Measurements from ENCODE around the gene SLC27A2.

The SLC27A2 gene

GRCh38 chr15:50210462-50211157 lies 28.6 kb downstream of the SLC27A2 start:
- Histone ChIP-seq H2AFZ (ENCODE audit: low read length) (no peak overlapping the region), H3K4ac (ENCODE audit: low read length) (no peak overlapping the region), H3K18ac (ENCODE audit: low read length) (peak overlapping the region; percentile 49), H2BK15ac (ENCODE audit: low read length) (no peak overlapping the region), H3K36me3 (replicated peaks in 1 of 2; ENCODE audit: control insufficient read depth in 2 of 2, insufficient read depth in 2 of 2, low read length in 2 of 2) (no peaks in the 10 kb centered on the region), H3K23ac (ENCODE audit: low read depth, low read length, poor library complexity) (no peak overlapping the region), H2BK5ac (ENCODE audit: low read length) (no peak overlapping the region), H3K9ac (ENCODE audit: low read depth, low read length, poor library complexity) (no peak overlapping the region), H3K27me3 (ENCODE audit: control insufficient read depth in 3 of 3, insufficient read depth in 3 of 3, low read depth in 1 of 3, low read length in 3 of 3) (peaks cover 0 to 4% (median 0%) of the 10 kb centered on the region in 3 experiments), H2BK120ac (ENCODE audit: low read depth, low read length) (no peak overlapping the region), H3K4me3 (ENCODE audit: low read length in 2 of 2) (no peak overlapping the region), H2BK12ac (ENCODE audit: low read length) (no peak overlapping the region), H3K4me2 (ENCODE audit: insufficient read depth, low read length, poor library complexity, severe bottlenecking) (no peak overlapping the region), H4K91ac (ENCODE audit: low read depth, low read length, poor library complexity) (no peak overlapping the region), H3K9me3 (replicated peaks in 1 of 2; ENCODE audit: control insufficient read depth in 2 of 2, insufficient read depth in 1 of 2, low read depth in 1 of 2, low read length in 2 of 2) (no peaks in the 10 kb centered on the region), H3K27ac (replicated peaks; ENCODE audit: low read length) (no peak overlapping the region), H3K14ac (ENCODE audit: low read length) (no peak overlapping the region), H3K4me1 (ENCODE audit: control insufficient read depth in 2 of 2, insufficient read depth in 1 of 2, low read depth in 1 of 2, low read length in 2 of 2) (peaks cover 0 to 6% of the 10 kb centered on the region in 2 donors), H3K79me1 (ENCODE audit: low read depth, low read length) (no peaks in the 10 kb centered on the region), H4K8ac (ENCODE audit: low read depth, low read length) (no peak overlapping the region), H2AK5ac (ENCODE audit: low read depth, low read length) (no peak overlapping the region)
- no peak for DNase-seq (ENCODE audit: low spot score)
- WGBS, 2 donors (ENCODE audit: extremely low coverage in 2 of 2, insufficient read length in 2 of 2, insufficient replicate concordance in 1 of 2) = no CpG with 5 or more reads among the region's 8 CpGs

GRCh38 chr15:50218291-50218690 lies 36.3 kb downstream of the SLC27A2 start:
- no peak overlapping the region for H2BK120ac ChIP-seq (ENCODE audit: low read depth, low read length)
- no peak overlapping the region for H3K27ac ChIP-seq (replicated peaks; ENCODE audit: low read length)
- no peak overlapping the region for H2BK5ac ChIP-seq (ENCODE audit: low read length)
- no peak overlapping the region for H3K4me2 ChIP-seq (ENCODE audit: insufficient read depth, low read length, poor library complexity, severe bottlenecking)
- no peak overlapping the region for H2BK15ac ChIP-seq (ENCODE audit: low read length)
- no CpG with 5 or more reads among the region's 1 CpG for WGBS, 2 donors (ENCODE audit: extremely low coverage in 2 of 2, insufficient read length in 2 of 2, insufficient replicate concordance in 1 of 2)
- H3K4ac ChIP-seq (ENCODE audit: low read length) = no peak overlapping the region
- H3K36me3 ChIP-seq (replicated peaks in 1 of 2; ENCODE audit: control insufficient read depth in 2 of 2, insufficient read depth in 2 of 2, low read length in 2 of 2) = no peaks in the 10 kb centered on the region
- no peaks in the 10 kb centered on the region for H3K79me1 ChIP-seq (ENCODE audit: low read depth, low read length)
- no peak for DNase-seq (ENCODE audit: low spot score)
- H4K91ac ChIP-seq (ENCODE audit: low read depth, low read length, poor library complexity) = no peak overlapping the region
- H3K4me3 ChIP-seq (ENCODE audit: low read length in 2 of 2) = no peak overlapping the region
- no peak overlapping the region for H3K23ac ChIP-seq (ENCODE audit: low read depth, low read length, poor library complexity)
- no peak overlapping the region for H2BK12ac ChIP-seq (ENCODE audit: low read length)
- H3K9me3 ChIP-seq (replicated peaks in 1 of 2; ENCODE audit: control insufficient read depth in 2 of 2, insufficient read depth in 1 of 2, low read depth in 1 of 2, low read length in 2 of 2) = no peaks in the 10 kb centered on the region
- H3K4me1 ChIP-seq (ENCODE audit: control insufficient read depth in 2 of 2, insufficient read depth in 1 of 2, low read depth in 1 of 2, low read length in 2 of 2) = peaks cover 2% of the 10 kb centered on the region in 2 donors
- H3K27me3 ChIP-seq (ENCODE audit: control insufficient read depth in 3 of 3, insufficient read depth in 3 of 3, low read depth in 1 of 3, low read length in 3 of 3) = no peaks in the 10 kb centered on the region
- H2AFZ ChIP-seq (ENCODE audit: low read length) = peak overlapping the region; percentile 69
- H4K8ac ChIP-seq (ENCODE audit: low read depth, low read length) = no peak overlapping the region
- no peak overlapping the region for H2AK5ac ChIP-seq (ENCODE audit: low read depth, low read length)
- H3K9ac ChIP-seq (ENCODE audit: low read depth, low read length, poor library complexity) = no peak overlapping the region
- no peak overlapping the region for H3K14ac ChIP-seq (ENCODE audit: low read length)
- no peak overlapping the region for H3K18ac ChIP-seq (ENCODE audit: low read length)

- Histone ChIP-seq H3K79me1 (ENCODE audit: low read depth, low read length) (no peaks in the 10 kb centered on the region), H3K27ac (replicated peaks; ENCODE audit: low read length) (no peak overlapping the region), H2AK5ac (ENCODE audit: low read depth, low read length) (no peak overlapping the region), H3K9me3 (replicated peaks in 1 of 2; ENCODE audit: control insufficient read depth in 2 of 2, insufficient read depth in 1 of 2, low read depth in 1 of 2, low read length in 2 of 2) (no peaks in the 10 kb centered on the region), H2AFZ (ENCODE audit: low read length) (peak overlapping the region; percentile 69), H3K4me1 (ENCODE audit: control insufficient read depth in 2 of 2, insufficient read depth in 1 of 2, low read depth in 1 of 2, low read length in 2 of 2) (peaks cover 2% of the 10 kb centered on the region in 2 donors), H3K27me3 (ENCODE audit: control insufficient read depth in 3 of 3, insufficient read depth in 3 of 3, low read depth in 1 of 3, low read length in 3 of 3) (no peaks in the 10 kb centered on the region), H2BK12ac (ENCODE audit: low read length) (no peak overlapping the region), H3K18ac (ENCODE audit: low read length) (no peak overlapping the region), H3K14ac (ENCODE audit: low read length) (no peak overlapping the region), H2BK5ac (ENCODE audit: low read length) (no peak overlapping the region), H2BK120ac (ENCODE audit: low read depth, low read length) (no peak overlapping the region), H3K4ac (ENCODE audit: low read length) (no peak overlapping the region), H3K4me2 (ENCODE audit: insufficient read depth, low read length, poor library complexity, severe bottlenecking) (no peak overlapping the region), H3K9ac (ENCODE audit: low read depth, low read length, poor library complexity) (no peak overlapping the region), H3K23ac (ENCODE audit: low read depth, low read length, poor library complexity) (no peak overlapping the region), H3K36me3 (replicated peaks in 1 of 2; ENCODE audit: control insufficient read depth in 2 of 2, insufficient read depth in 2 of 2, low read length in 2 of 2) (no peaks in the 10 kb centered on the region), H2BK15ac (ENCODE audit: low read length) (no peak overlapping the region), H4K8ac (ENCODE audit: low read depth, low read length) (no peak overlapping the region), H3K4me3 (ENCODE audit: low read length in 2 of 2) (no peak overlapping the region), H4K91ac (ENCODE audit: low read depth, low read length, poor library complexity) (no peak overlapping the region)
- no CpG with 5 or more reads among the region's 1 CpG for WGBS, 2 donors (ENCODE audit: extremely low coverage in 2 of 2, insufficient read length in 2 of 2, insufficient replicate concordance in 1 of 2)
- no peak for DNase-seq (ENCODE audit: low spot score)
Observed at GRCh38 chr15:50218691-50219090, 36.7 kb downstream of the SLC27A2 start.

GRCh38 chr15:50219820-50220219 lies 37.8 kb downstream of the SLC27A2 start:
- Histone ChIP-seq H4K91ac (ENCODE audit: low read depth, low read length, poor library complexity) (no peak overlapping the region), H3K9ac (ENCODE audit: low read depth, low read length, poor library complexity) (no peak overlapping the region), H3K27ac (replicated peaks; ENCODE audit: low read length) (no peak overlapping the region), H2BK12ac (ENCODE audit: low read length) (no peak overlapping the region), H3K4me1 (ENCODE audit: control insufficient read depth in 2 of 2, insufficient read depth in 1 of 2, low read depth in 1 of 2, low read length in 2 of 2) (peaks cover 2% of the 10 kb centered on the region in 2 donors), H2BK5ac (ENCODE audit: low read length) (no peak overlapping the region), H2BK120ac (ENCODE audit: low read depth, low read length) (no peak overlapping the region), H3K27me3 (ENCODE audit: control insufficient read depth in 3 of 3, insufficient read depth in 3 of 3, low read depth in 1 of 3, low read length in 3 of 3) (no peaks in the 10 kb centered on the region), H2AFZ (ENCODE audit: low read length) (no peak overlapping the region), H2AK5ac (ENCODE audit: low read depth, low read length) (no peak overlapping the region), H3K4ac (ENCODE audit: low read length) (no peak overlapping the region), H3K4me2 (ENCODE audit: insufficient read depth, low read length, poor library complexity, severe bottlenecking) (no peak overlapping the region), H3K23ac (ENCODE audit: low read depth, low read length, poor library complexity) (no peak overlapping the region), H4K8ac (ENCODE audit: low read depth, low read length) (no peak overlapping the region), H2BK15ac (ENCODE audit: low read length) (no peak overlapping the region), H3K36me3 (replicated peaks in 1 of 2; ENCODE audit: control insufficient read depth in 2 of 2, insufficient read depth in 2 of 2, low read length in 2 of 2) (no peaks in the 10 kb centered on the region), H3K79me1 (ENCODE audit: low read depth, low read length) (no peaks in the 10 kb centered on the region), H3K14ac (ENCODE audit: low read length) (no peak overlapping the region), H3K18ac (ENCODE audit: low read length) (no peak overlapping the region), H3K4me3 (ENCODE audit: low read length in 2 of 2) (no peak overlapping the region), H3K9me3 (replicated peaks in 1 of 2; ENCODE audit: control insufficient read depth in 2 of 2, insufficient read depth in 1 of 2, low read depth in 1 of 2, low read length in 2 of 2) (no peaks in the 10 kb centered on the region)
- DNase-seq (ENCODE audit: low spot score) = no peak
- WGBS, 2 donors (ENCODE audit: extremely low coverage in 2 of 2, insufficient read length in 2 of 2, insufficient replicate concordance in 1 of 2) = no CpG with 5 or more reads among the region's 2 CpGs

Data from neuronal stem cell (in vitro differentiated cells).